NCI-H345 (cell line): ENCODE results near the gene CENPS.
"Not testable (repeated sequence)": the region's sequence is repeated elsewhere in the genome, so short reads cannot be mapped to it uniquely, and the experiment has no call there.

Experiments
- DNase-seq: peaks from one replicate; lab custom pipeline; 2025; lab: John Stamatoyannopoulos, UW

CENPS gene

GRCh38 chr1:10450836-10451235 is 20.6 kb downstream of the CENPS start:
- DNase-seq, result no peak

GRCh38 chr1:10451287-10451686 is 21.1 kb downstream of the CENPS start:
- DNase-seq, result no peak

- DNase-seq, result no peak
Observed at GRCh38 chr1:10456048-10456447, 25.8 kb downstream of the CENPS start.

GRCh38 chr1:10456661-10457060 is 26.4 kb downstream of the CENPS start:
- DNase-seq, result no peak

- not testable (repeated sequence) for DNase-seq
Observed at GRCh38 chr1:10457462-10457861, 27.2 kb downstream of the CENPS start.

- no peak for DNase-seq
Observed at GRCh38 chr1:10457875-10458274, 27.6 kb downstream of the CENPS start.

- DNase-seq, result no peak
Observed at GRCh38 chr1:10459184-10459583, 29.0 kb downstream of the CENPS start.

- no peak for DNase-seq
Observed at GRCh38 chr1:10467078-10467477, 36.8 kb downstream of the CENPS start.

- no peak for DNase-seq
Observed at GRCh38 chr1:10470043-10470442, 39.8 kb downstream of the CENPS start.

GRCh38 chr1:10471411-10472219 is 41.4 kb downstream of the CENPS start:
- DNase-seq, result no peak

- DNase-seq, result peak; percentile 97
Observed at GRCh38 chr1:10472220-10473144, 42.2 kb downstream of the CENPS start, which contains the start of gene DFFA. Gene DFFA, minus strand, starts transcription at chr1:10472529. Its CDS starts 71 bp downstream, at chr1:10472458.

GRCh38 chr1:10473145-10473765 is 43.0 kb downstream of the CENPS start:
- DNase-seq, result no peak

- DNase-seq, result not testable (repeated sequence)
Observed at GRCh38 chr1:10474309-10474612, 44.0 kb downstream of the CENPS start.

- peak; percentile 93 for DNase-seq
Observed at GRCh38 chr1:10474613-10475507, 44.6 kb downstream of the CENPS start, which contains the start of gene PEX14. Gene PEX14, plus strand, starts transcription at chr1:10474950. Its CDS starts 17 bp downstream, at chr1:10474967.

GRCh38 chr1:10475510-10475909 is 45.3 kb downstream of the CENPS start:
- DNase-seq, result no peak

- no peak for DNase-seq
Observed at GRCh38 chr1:10479296-10479695, 49.1 kb downstream of the CENPS start.

GRCh38 chr1:10480614-10481013 is 50.4 kb downstream of the CENPS start:
- DNase-seq, result no peak

- DNase-seq, result no peak
Observed at GRCh38 chr1:10484521-10484920, 54.3 kb downstream of the CENPS start.

GRCh38 chr1:10489291-10490055 is 59.2 kb downstream of the CENPS start:
- no peak for DNase-seq

- DNase-seq, result no peak
Observed at GRCh38 chr1:10490286-10490970, 60.2 kb downstream of the CENPS start.
